SK-N-SH (cell line): ENCODE measurements around the gene RNF44. TPM values are rescaled to one million over a fixed set of nuclear protein-coding genes. Genes with fewer than 3 reads are reported as not detected.

Experiments used
- CTCF ChIA-PET: fragments of 300-600, 350-600 bp; formaldehyde crosslinking; extraction: SDS; loops from one replicate; lab custom pipeline; 2021; lab: Yijun Ruan, JAX
- POLR2A ChIA-PET: fragments of 350-600 bp; sonication (Branson Sonifier 250); formaldehyde crosslinking; extraction: SDS; loops from one replicate; lab custom pipeline; 2020; ENCODE audit warnings: antibody characterized with exemption, inconsistent platforms; lab: Yijun Ruan, JAX
- DNase-seq: peaks from one replicate; pipeline ENCODE4 v3.0.0; 2012
- H2AFZ ChIP-seq: fragments of 200-600 bp; sonication (generic); 2 replicates; pipeline ENCODE4 v1.8.1; 2016; ENCODE audit warnings: antibody characterized with exemption, mild to moderate bottlenecking, low read depth
- H3F3A ChIP-seq: fragments of 200-600 bp; sonication (generic); replicated peaks from 2 replicates; pipeline ENCODE3; 2016; ENCODE audit warnings: antibody characterized with exemption, mild to moderate bottlenecking; ENCODE audit not compliant: insufficient read depth
- H3K27ac ChIP-seq, 2 experiments: fragments of 200-500 bp in 1 of 2; fragments of 200-600 bp in 1 of 2; sonication (Bioruptor generic) in 1 of 2; sonication (generic), shearing (Covaris generic) in 1 of 2; 2 replicates each; pipeline versions ENCODE4 v1.5.1 to v1.6.1; 2014 to 2016; ENCODE audit warnings: low read depth in 2 of 2, inconsistent platforms in 1 of 2, low read length in 1 of 2, mild to moderate bottlenecking in 1 of 2, mixed read lengths in 1 of 2
- H3K27me3 ChIP-seq: fragments of 200-600 bp; sonication (generic), shearing (Covaris generic); 2 replicates; pipeline ENCODE4 v1.6.1; 2016; ENCODE audit warnings: mixed run types; ENCODE audit not compliant: insufficient read depth
- H3K36me3 ChIP-seq, 2 experiments: fragments of 200-500 bp in 1 of 2; fragments of 200-600 bp in 1 of 2; sonication (Bioruptor generic) in 1 of 2; sonication (generic) in 1 of 2; replicated peaks in 1 of 2; 2 replicates each; pipeline versions ENCODE3 to v1.5.1; 2014 to 2016; ENCODE audit warnings: low read length in 1 of 2, mild to moderate bottlenecking in 1 of 2; ENCODE audit not compliant: insufficient read depth in 2 of 2, control insufficient read depth in 1 of 2
- H3K4me1 ChIP-seq, 2 experiments: fragments of 200-500 bp in 1 of 2; fragments of 200-600 bp in 1 of 2; sonication (Bioruptor generic) in 1 of 2; sonication (generic), shearing (Covaris generic) in 1 of 2; 2 replicates each; pipeline versions ENCODE4 v1.5.1 to v1.6.1; 2014 to 2016; ENCODE audit warnings: low read depth in 1 of 2, low read length in 1 of 2, mixed run types in 1 of 2; ENCODE audit not compliant: insufficient read depth in 2 of 2, control insufficient read depth in 1 of 2
- H3K4me2 ChIP-seq: fragments of 200-600 bp; sonication (generic), shearing (Covaris generic); 2 replicates; pipeline ENCODE4 v1.6.1; 2017; ENCODE audit warnings: mixed run types
- H3K4me3 ChIP-seq, 2 experiments: fragments of 200-500 bp in 1 of 2; fragments of 200-600 bp in 1 of 2; sonication (Bioruptor generic) in 1 of 2; sonication (generic), shearing (Covaris generic) in 1 of 2; 2 replicates each; pipeline versions ENCODE4 v1.5.1 to v1.8.1; 2014 to 2016; ENCODE audit warnings: low read depth in 2 of 2, inconsistent platforms in 1 of 2, low read length in 1 of 2, mild to moderate bottlenecking in 1 of 2, mixed read lengths in 1 of 2, moderate library complexity in 1 of 2
- H3K79me2 ChIP-seq: fragments of 200-600 bp; sonication (generic); 2 replicates; pipeline ENCODE4 v1.8.1; 2017; ENCODE audit warnings: mild to moderate bottlenecking; ENCODE audit not compliant: insufficient read depth
- H3K9ac ChIP-seq: fragments of 200-600 bp; sonication (generic); 2 replicates; pipeline ENCODE4 v1.6.1; 2017; ENCODE audit warnings: mixed run types
- H3K9me2 ChIP-seq: fragments of 200-600 bp; sonication (generic); 2 replicates; pipeline ENCODE4 v1.6.1; 2017; ENCODE audit warnings: mixed run types
- H3K9me3 ChIP-seq: fragments of 200-600 bp; sonication (generic); 2 replicates; pipeline ENCODE4 v1.6.1; 2017; ENCODE audit warnings: mixed run types, mild to moderate bottlenecking, moderate library complexity
- H4K20me1 ChIP-seq: fragments of 200-600 bp; sonication (generic); 2 replicates; pipeline ENCODE4 v1.6.1; 2017; ENCODE audit warnings: mild to moderate bottlenecking, mixed run types; ENCODE audit not compliant: insufficient read depth
- EZH2phosphoT487 ChIP-seq: fragments of 200-600 bp; sonication (generic); IDR thresholded peaks from 2 replicates; pipeline ENCODE4 v1.6.1; 2017; ENCODE audit warnings: low read depth, mixed run types, mild to moderate bottlenecking, antibody characterized with exemption, moderate library complexity, borderline replicate concordance
- FOSL2 ChIP-seq: IDR thresholded peaks from 2 replicates; pipeline ENCODE4 v1.4.0; 2012; ENCODE audit warnings: low read depth, mild to moderate bottlenecking, moderate library complexity, borderline replicate concordance
- FOXM1 ChIP-seq: IDR thresholded peaks from 2 replicates; pipeline ENCODE4 v1.4.0; 2012; ENCODE audit warnings: low read depth, mild to moderate bottlenecking
- IRF3 ChIP-seq: fragments of 150-350 bp; IDR thresholded peaks from 2 replicates; pipeline ENCODE4 v1.6.1; 2016; ENCODE audit warnings: mild to moderate bottlenecking, low read depth, low read length
- JUND ChIP-seq: IDR thresholded peaks from 2 replicates; pipeline ENCODE4 v1.4.0; 2012
- MAX ChIP-seq: IDR thresholded peaks from 2 replicates; pipeline ENCODE4 v1.4.0; 2012; ENCODE audit warnings: low read depth
- MXI1 ChIP-seq: IDR thresholded peaks from 2 replicates; pipeline ENCODE4 v1.6.1; 2012; ENCODE audit warnings: mild to moderate bottlenecking, low read depth, low read length, improper control_type of control experiment
- PBX3 ChIP-seq: IDR thresholded peaks from 2 replicates; pipeline ENCODE4; 2012
- POLR2AphosphoS5 ChIP-seq: IDR thresholded peaks from 2 replicates; pipeline ENCODE4 v1.6.1; 2012; ENCODE audit warnings: low read depth, low read length
- RAD21 ChIP-seq: IDR thresholded peaks from 2 replicates; pipeline ENCODE4 v1.6.1; 2012; ENCODE audit warnings: mild to moderate bottlenecking, low read length
- RCOR1 ChIP-seq: fragments of 150-350 bp; IDR thresholded peaks from 2 replicates; pipeline ENCODE4 v1.6.1; 2017; ENCODE audit warnings: antibody characterized with exemption, low read length
- REST ChIP-seq: IDR thresholded peaks from 2 replicates; pipeline ENCODE4 v1.6.1; 2012; ENCODE audit warnings: mild to moderate bottlenecking, low read depth, low read length, moderate library complexity
- SIN3A ChIP-seq: IDR thresholded peaks from 2 replicates; pipeline ENCODE4 v1.6.1; 2012; ENCODE audit warnings: low read depth, mild to moderate bottlenecking, low read length, moderate library complexity, borderline replicate concordance
- TAF1 ChIP-seq: IDR thresholded peaks from 2 replicates; pipeline ENCODE4 v1.6.1; 2012; ENCODE audit warnings: low read depth, mild to moderate bottlenecking, low read length, moderate library complexity, borderline replicate concordance
- TCF12 ChIP-seq: IDR thresholded peaks from 2 replicates; pipeline ENCODE4 v1.4.0; 2012
- TEAD4 ChIP-seq: IDR thresholded peaks from 2 replicates; pipeline ENCODE4 v1.4.0; 2012; ENCODE audit warnings: mild to moderate bottlenecking, borderline replicate concordance; ENCODE audit not compliant: insufficient read depth
- ZBTB33 ChIP-seq: IDR thresholded peaks from 2 replicates; pipeline ENCODE4 v1.4.0; 2012; ENCODE audit warnings: low read depth, borderline replicate concordance
- WGBS: methylation state at CpG from one replicate; pipeline ENCODE4 v1.1.6; 2017; ENCODE audit warnings: low lambda C conversion rate; 5-methylcytosine and 5-hydroxymethylcytosine counted together
- polyA plus RNA-seq, 3 experiments: library from polyadenylated mRNA; depleted of rRNA; stranded (reverse); fragments of >200 nt; gene quantifications; 2 replicates each; pipeline ENCODE4 v1.2.3, GENCODE V29; 2012

RNF44 gene
- polyA plus RNA-seq, 1 of the 3 experiments (the other 2 are of a cell fraction), result 17.9 TPM

- H3K36me3 ChIP-seq, result no peaks in the 10 kb centered on the region
- no peaks in the 10 kb centered on the region for H3K9me3 ChIP-seq
- no peak overlapping the region for H3K4me3 ChIP-seq
- no peaks in the 10 kb centered on the region for H3K27me3 ChIP-seq
- ChIA-PET POLR2A (no interaction called here), CTCF (interaction anchor here (2.5 kb wide), 1 partner anchor 13 kb away, joined by 11 read pairs; no protein-coding TSS in a partner anchor)
- H3K27ac ChIP-seq, result no peak overlapping the region
- TF ChIP-seq EZH2phosphoT487, result no peak
- no peak for TF ChIP-seq RCOR1
- TF ChIP-seq REST, result no peak
- TF ChIP-seq, all 33 proteins: peak for 0
- Histone ChIP-seq H3K4me2 (no peak overlapping the region), H3K79me2 (no peaks in the 10 kb centered on the region), H3F3A (no peaks in the 10 kb centered on the region), H4K20me1 (no peaks in the 10 kb centered on the region), H2AFZ (no peak overlapping the region), H3K4me1 (no peaks in the 10 kb centered on the region), H3K9me2 (no peaks in the 10 kb centered on the region), H3K9ac (no peak overlapping the region)
- 45% methylated on average over 5 of the region's 5 CpGs for WGBS
- no peak for DNase-seq
Observed at GRCh38 chr5:176559683-176560082, 22.5 kb upstream of the RNF44 start.

GRCh38 chr5:176557846-176558245, 20.6 kb upstream of the RNF44 start:
- no peaks in the 10 kb centered on the region for H3K9me3 ChIP-seq
- no peak overlapping the region for H2AFZ ChIP-seq
- DNase-seq, result no peak
- H3K4me1 ChIP-seq, result peaks cover 0 to 7% of the 10 kb centered on the region in 2 experiments; a peak in 1 of 4 replicates
- no peaks in the 10 kb centered on the region for H3K36me3 ChIP-seq
- no peak overlapping the region for H3K4me2 ChIP-seq
- TF ChIP-seq IRF3 (no peak), TCF12 (no peak), SIN3A (no peak), FOSL2 (no peak), TEAD4 (no peak), TAF1 (no peak), RAD21 (no peak), POLR2AphosphoS5 (no peak), FOXM1 (no peak), PBX3 (no peak), JUND (no peak), ZBTB33 (no peak), MAX (no peak), MXI1 (no peak)
- no peak overlapping the region for H3K27ac ChIP-seq
- no peaks in the 10 kb centered on the region for H3K27me3 ChIP-seq
- H3K9ac ChIP-seq, result no peak overlapping the region
- H3K79me2 ChIP-seq, result no peaks in the 10 kb centered on the region
- no peaks in the 10 kb centered on the region for H4K20me1 ChIP-seq
- ChIA-PET CTCF (interaction anchor here (2.5 kb wide), 1 partner anchor 15 kb away, joined by 11 read pairs; no protein-coding TSS in a partner anchor), POLR2A (no interaction called here)
- no peaks in the 10 kb centered on the region for H3F3A ChIP-seq
- 95% methylated on average over 13 of the region's 13 CpGs for WGBS
- no peak overlapping the region for H3K4me3 ChIP-seq
- H3K9me2 ChIP-seq, result no peaks in the 10 kb centered on the region
